ENCODE measurements around the gene MAGEB3. TPM values are rescaled to one million over a fixed set of nuclear protein-coding genes. Genes with fewer than 3 reads are reported as not detected.

Gene MAGEB3
- total and polyA plus RNA-seq, 4 donors: not detected

DNA sequence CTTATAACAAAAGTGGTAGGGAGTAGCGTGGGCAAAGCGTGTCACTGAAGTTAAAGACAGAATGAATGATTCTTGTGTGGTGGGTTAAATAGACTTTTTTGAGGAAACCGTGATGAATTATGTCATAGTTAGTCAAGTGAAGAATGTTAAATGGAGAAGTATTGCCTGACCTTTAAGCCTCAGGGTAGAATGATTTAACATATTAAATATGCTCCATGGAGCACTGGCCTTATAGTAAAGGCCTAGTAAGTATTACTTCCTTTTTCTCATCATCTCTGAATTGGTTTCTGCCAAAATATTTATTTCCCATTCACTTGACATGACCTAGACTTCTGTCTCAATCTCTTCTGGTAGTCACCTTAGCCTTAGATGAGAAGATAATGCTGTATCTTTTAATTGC, 40.2 kb downstream of the MAGEB3 start:
- DNase-seq (ENCODE audit: low spot score): no peak
- no peak overlapping the region for H3K4me3 ChIP-seq (ENCODE audit: low read depth in 1 of 3, low read length in 3 of 3)
- TF ChIP-seq FOXA2 (IDR thresholded peaks at IDR 0.05) (no peak), FOXA1 (IDR thresholded peaks at IDR 0.05) (no peak), RAD21 (IDR thresholded peaks at IDR 0.05) (no peak), JUND (IDR thresholded peaks at IDR 0.05) (no peak), TAF1 (conservative IDR thresholded peaks at IDR 0.05) (no peak), NR2F2 (IDR thresholded peaks at IDR 0.05) (no peak), EGR1 (IDR thresholded peaks at IDR 0.05; ENCODE audit: low read depth in 2 of 2) (no peak), YY1 (IDR thresholded peaks at IDR 0.05) (no peak), SP1 (IDR thresholded peaks at IDR 0.05) (no peak), HNF4G (IDR thresholded peaks at IDR 0.05) (no peak), GABPA (IDR thresholded peaks at IDR 0.05 in 1 of 2, conservative IDR thresholded peaks at IDR 0.05 in 1 of 2) (no peak), RXRA (IDR thresholded peaks at IDR 0.05) (no peak), HNF4A (conservative IDR thresholded peaks at IDR 0.05) (no peak)
- TF ChIP-seq, protein P1, sequence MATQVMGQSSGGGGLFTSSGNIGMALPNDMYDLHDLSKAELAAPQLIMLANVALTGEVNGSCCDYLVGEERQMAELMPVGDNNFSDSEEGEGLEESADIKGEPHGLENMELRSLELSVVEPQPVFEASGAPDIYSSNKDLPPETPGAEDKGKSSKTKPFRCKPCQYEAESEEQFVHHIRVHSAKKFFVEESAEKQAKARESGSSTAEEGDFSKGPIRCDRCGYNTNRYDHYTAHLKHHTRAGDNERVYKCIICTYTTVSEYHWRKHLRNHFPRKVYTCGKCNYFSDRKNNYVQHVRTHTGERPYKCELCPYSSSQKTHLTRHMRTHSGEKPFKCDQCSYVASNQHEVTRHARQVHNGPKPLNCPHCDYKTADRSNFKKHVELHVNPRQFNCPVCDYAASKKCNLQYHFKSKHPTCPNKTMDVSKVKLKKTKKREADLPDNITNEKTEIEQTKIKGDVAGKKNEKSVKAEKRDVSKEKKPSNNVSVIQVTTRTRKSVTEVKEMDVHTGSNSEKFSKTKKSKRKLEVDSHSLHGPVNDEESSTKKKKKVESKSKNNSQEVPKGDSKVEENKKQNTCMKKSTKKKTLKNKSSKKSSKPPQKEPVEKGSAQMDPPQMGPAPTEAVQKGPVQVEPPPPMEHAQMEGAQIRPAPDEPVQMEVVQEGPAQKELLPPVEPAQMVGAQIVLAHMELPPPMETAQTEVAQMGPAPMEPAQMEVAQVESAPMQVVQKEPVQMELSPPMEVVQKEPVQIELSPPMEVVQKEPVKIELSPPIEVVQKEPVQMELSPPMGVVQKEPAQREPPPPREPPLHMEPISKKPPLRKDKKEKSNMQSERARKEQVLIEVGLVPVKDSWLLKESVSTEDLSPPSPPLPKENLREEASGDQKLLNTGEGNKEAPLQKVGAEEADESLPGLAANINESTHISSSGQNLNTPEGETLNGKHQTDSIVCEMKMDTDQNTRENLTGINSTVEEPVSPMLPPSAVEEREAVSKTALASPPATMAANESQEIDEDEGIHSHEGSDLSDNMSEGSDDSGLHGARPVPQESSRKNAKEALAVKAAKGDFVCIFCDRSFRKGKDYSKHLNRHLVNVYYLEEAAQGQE (IDR thresholded peaks at IDR 0.05): no peak
- TF ChIP-seq, protein P2, sequence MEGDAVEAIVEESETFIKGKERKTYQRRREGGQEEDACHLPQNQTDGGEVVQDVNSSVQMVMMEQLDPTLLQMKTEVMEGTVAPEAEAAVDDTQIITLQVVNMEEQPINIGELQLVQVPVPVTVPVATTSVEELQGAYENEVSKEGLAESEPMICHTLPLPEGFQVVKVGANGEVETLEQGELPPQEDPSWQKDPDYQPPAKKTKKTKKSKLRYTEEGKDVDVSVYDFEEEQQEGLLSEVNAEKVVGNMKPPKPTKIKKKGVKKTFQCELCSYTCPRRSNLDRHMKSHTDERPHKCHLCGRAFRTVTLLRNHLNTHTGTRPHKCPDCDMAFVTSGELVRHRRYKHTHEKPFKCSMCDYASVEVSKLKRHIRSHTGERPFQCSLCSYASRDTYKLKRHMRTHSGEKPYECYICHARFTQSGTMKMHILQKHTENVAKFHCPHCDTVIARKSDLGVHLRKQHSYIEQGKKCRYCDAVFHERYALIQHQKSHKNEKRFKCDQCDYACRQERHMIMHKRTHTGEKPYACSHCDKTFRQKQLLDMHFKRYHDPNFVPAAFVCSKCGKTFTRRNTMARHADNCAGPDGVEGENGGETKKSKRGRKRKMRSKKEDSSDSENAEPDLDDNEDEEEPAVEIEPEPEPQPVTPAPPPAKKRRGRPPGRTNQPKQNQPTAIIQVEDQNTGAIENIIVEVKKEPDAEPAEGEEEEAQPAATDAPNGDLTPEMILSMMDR (IDR thresholded peaks at IDR 0.05; ENCODE audit: low read depth, low read length, missing input control): no peak
- TF ChIP-seq, protein P3, sequence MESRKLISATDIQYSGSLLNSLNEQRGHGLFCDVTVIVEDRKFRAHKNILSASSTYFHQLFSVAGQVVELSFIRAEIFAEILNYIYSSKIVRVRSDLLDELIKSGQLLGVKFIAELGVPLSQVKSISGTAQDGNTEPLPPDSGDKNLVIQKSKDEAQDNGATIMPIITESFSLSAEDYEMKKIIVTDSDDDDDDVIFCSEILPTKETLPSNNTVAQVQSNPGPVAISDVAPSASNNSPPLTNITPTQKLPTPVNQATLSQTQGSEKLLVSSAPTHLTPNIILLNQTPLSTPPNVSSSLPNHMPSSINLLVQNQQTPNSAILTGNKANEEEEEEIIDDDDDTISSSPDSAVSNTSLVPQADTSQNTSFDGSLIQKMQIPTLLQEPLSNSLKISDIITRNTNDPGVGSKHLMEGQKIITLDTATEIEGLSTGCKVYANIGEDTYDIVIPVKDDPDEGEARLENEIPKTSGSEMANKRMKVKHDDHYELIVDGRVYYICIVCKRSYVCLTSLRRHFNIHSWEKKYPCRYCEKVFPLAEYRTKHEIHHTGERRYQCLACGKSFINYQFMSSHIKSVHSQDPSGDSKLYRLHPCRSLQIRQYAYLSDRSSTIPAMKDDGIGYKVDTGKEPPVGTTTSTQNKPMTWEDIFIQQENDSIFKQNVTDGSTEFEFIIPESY (IDR thresholded peaks at IDR 0.05): no peak
- TF ChIP-seq, protein P4, sequence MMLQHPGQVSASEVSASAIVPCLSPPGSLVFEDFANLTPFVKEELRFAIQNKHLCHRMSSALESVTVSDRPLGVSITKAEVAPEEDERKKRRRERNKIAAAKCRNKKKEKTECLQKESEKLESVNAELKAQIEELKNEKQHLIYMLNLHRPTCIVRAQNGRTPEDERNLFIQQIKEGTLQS (IDR thresholded peaks at IDR 0.05): no peak
- TF ChIP-seq, protein P5, sequence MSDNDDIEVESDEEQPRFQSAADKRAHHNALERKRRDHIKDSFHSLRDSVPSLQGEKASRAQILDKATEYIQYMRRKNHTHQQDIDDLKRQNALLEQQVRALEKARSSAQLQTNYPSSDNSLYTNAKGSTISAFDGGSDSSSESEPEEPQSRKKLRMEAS (IDR thresholded peaks at IDR 0.05): no peak
- no peak overlapping the region for H3K27ac ChIP-seq (ENCODE audit: low read depth in 1 of 2, low read length in 2 of 2)
- WGBS: 94% methylated on average over 3 of the region's 3 CpGs
- H3K9ac ChIP-seq (ENCODE audit: low read depth in 1 of 2, low read length in 2 of 2): no peak overlapping the region
- H3K4me1 ChIP-seq (ENCODE audit: control insufficient read depth in 4 of 4, insufficient read depth in 4 of 4, low read length in 3 of 4): no peaks in the 10 kb centered on the region
- H3K27me3 ChIP-seq (ENCODE audit: control insufficient read depth in 4 of 4, insufficient read depth in 4 of 4, low read length in 3 of 4): no peaks in the 10 kb centered on the region
- H3K9me3 ChIP-seq (ENCODE audit: control insufficient read depth in 4 of 4, low read length in 3 of 4): no peaks in the 10 kb centered on the region
- H3K36me3 ChIP-seq (ENCODE audit: control insufficient read depth in 4 of 4, insufficient read depth in 3 of 4, low read depth in 1 of 4, low read length in 3 of 4): no peaks in the 10 kb centered on the region

Measured in liver (tissue), 9 donors.